Mesothelial cell of epicardium (in vitro differentiated cells): ENCODE data around the gene CANT1. TPM values are rescaled to one million over a fixed set of nuclear protein-coding genes. Genes with fewer than 3 reads are reported as not detected.

Experiments
- DNase-seq, 2 experiments: peaks; one replicate each; pipeline ENCODE4 v3.0.0; 2021; ENCODE audit warnings: low spot score in 2 of 2; ENCODE audit not compliant: unreplicated experiment in 2 of 2
- H3K27ac Mint-ChIP-seq: 2 replicates; pipeline ENCODE4 v1.8.0; 2021; ENCODE audit warnings: mixed read lengths
- H3K27me3 Mint-ChIP-seq: 2 replicates; pipeline ENCODE4 v1.8.0; 2021; ENCODE audit warnings: low read depth, mixed read lengths
- H3K36me3 Mint-ChIP-seq: 2 replicates; pipeline ENCODE4 v1.8.0; 2021; ENCODE audit warnings: mixed read lengths
- H3K4me1 Mint-ChIP-seq: 2 replicates; pipeline ENCODE4 v1.8.0; 2021; ENCODE audit warnings: mixed read lengths
- H3K4me3 Mint-ChIP-seq: 2 replicates; pipeline ENCODE4 v1.8.0; 2021; ENCODE audit warnings: mild to moderate bottlenecking, moderate library complexity, mixed read lengths
- H3K9me3 Mint-ChIP-seq: 2 replicates; pipeline ENCODE4 v1.8.0; 2021; ENCODE audit warnings: mixed read lengths
- CTCF ChIP-seq: fragments of 200-600 bp; sonication (generic); IDR thresholded peaks from one replicate; pipeline ENCODE4 v1.5.0; 2021; ENCODE audit warnings: antibody characterized with exemption; ENCODE audit not compliant: unreplicated experiment
- total RNA-seq: library from RNA; stranded (reverse); gene quantifications from 3 replicates; pipeline ENCODE4 v1.2.1, GENCODE V29; 2021

Gene CANT1
- total RNA-seq, 1 donor from 2014 or later: 68.2 TPM

- no peak for DNase-seq
- Mint-ChIP-seq H3K27me3 (no peaks in the 10 kb centered on the region), H3K27ac (no peak overlapping the region), H3K9me3 (no peaks in the 10 kb centered on the region), H3K36me3 (peaks cover 25% of the 10 kb centered on the region), H3K4me3 (no peak overlapping the region), H3K4me1 (no peaks in the 10 kb centered on the region)
- TF ChIP-seq CTCF: no peak
Observed at GRCh38 chr17:78998311-78999055, 11.1 kb downstream of the CANT1 start.

GRCh38 chr17:78997881-78998280 is 11.7 kb downstream of the CANT1 start:
- Mint-ChIP-seq H3K27ac (no peak overlapping the region), H3K9me3 (no peaks in the 10 kb centered on the region), H3K36me3 (peaks cover 30% of the 10 kb centered on the region), H3K4me3 (no peak overlapping the region), H3K4me1 (no peaks in the 10 kb centered on the region), H3K27me3 (no peaks in the 10 kb centered on the region)
- no peak for DNase-seq
- no peak for TF ChIP-seq CTCF

- peaks cover 34% of the 10 kb centered on the region for H3K36me3 Mint-ChIP-seq
Observed at GRCh38 chr17:78997231-78997741, 12.3 kb downstream of the CANT1 start.

GRCh38 chr17:78996781-78997201 is 12.8 kb downstream of the CANT1 start:
- H3K36me3 Mint-ChIP-seq: peaks cover 36% of the 10 kb centered on the region
- H3K4me1 Mint-ChIP-seq: no peaks in the 10 kb centered on the region
- no peak overlapping the region for H3K27ac Mint-ChIP-seq
- DNase-seq: no peak
- H3K27me3 Mint-ChIP-seq: no peaks in the 10 kb centered on the region
- no peak for TF ChIP-seq CTCF
- H3K9me3 Mint-ChIP-seq: no peaks in the 10 kb centered on the region
- H3K4me3 Mint-ChIP-seq: no peak overlapping the region

More at GRCh38 chr17:78997231-78997741, 12.3 kb downstream of the CANT1 start:
- Mint-ChIP-seq H3K9me3 (no peaks in the 10 kb centered on the region), H3K4me1 (no peaks in the 10 kb centered on the region), H3K27me3 (no peaks in the 10 kb centered on the region), H3K27ac (no peak overlapping the region), H3K4me3 (no peak overlapping the region)
- no peak for DNase-seq
- TF ChIP-seq CTCF: no peak

GRCh38 chr17:78995761-78996451 is 13.7 kb downstream of the CANT1 start:
- no peak overlapping the region for H3K4me3 Mint-ChIP-seq
- H3K4me1 Mint-ChIP-seq: no peaks in the 10 kb centered on the region
- H3K27ac Mint-ChIP-seq: no peak overlapping the region
- H3K27me3 Mint-ChIP-seq: no peaks in the 10 kb centered on the region
- no peaks in the 10 kb centered on the region for H3K9me3 Mint-ChIP-seq
- TF ChIP-seq CTCF: no peak
- peaks cover 40% of the 10 kb centered on the region for H3K36me3 Mint-ChIP-seq
- DNase-seq: no peak
